A549 (cell line): ENCODE data around the gene NRIP2. TPM values are rescaled to one million over a fixed set of nuclear protein-coding genes. Genes with fewer than 3 reads are reported as not detected.

Source experiments
- ATAC-seq, 2 experiments: fragments of 200-7000 bp in 1 of 2; fragments of >200 bp in 1 of 2; cut with Nextera tagmentation in 1 of 2; cut with Tn5 transposase in 1 of 2; 3 replicates each; pipeline versions ENCODE4 v1.8.0 to v1.9.1; 2018 to 2020; ENCODE audit warnings: mild to moderate bottlenecking in 1 of 2, moderate library complexity in 1 of 2
- CTCF ChIA-PET: fragments of 300-600 bp; sonication (Branson Sonifier 250); formaldehyde crosslinking; extraction: SDS; loops from one replicate; lab custom pipeline; 2021; ENCODE audit warnings: antibody characterized with exemption, inconsistent platforms; lab: Yijun Ruan, JAX
- POLR2A ChIA-PET: fragments of 350-600 bp; formaldehyde crosslinking; extraction: SDS; loops from one replicate; lab custom pipeline; 2021; ENCODE audit warnings: antibody characterized with exemption, inconsistent platforms; lab: Yijun Ruan, JAX
- DNase-seq, 2 experiments: peaks; one replicate each; pipeline versions ENCODE4 v3.0.0 to v3.0.0-alpha.2; 2011 to 2016; ENCODE audit warnings: low read depth in 1 of 2, low spot score in 1 of 2
- FAIRE-seq: peaks from 2 replicates; lab custom pipeline; 2011; peaks lifted over from hg19 to GRCh38; lab: Jason Lieb, UNC
- H3K27ac ChIP-seq, 2 experiments: fragments of >200 bp; sonication (Bioruptor Twin); formaldehyde crosslinking; 3 replicates each; pipeline ENCODE4 v1.5.1; 2016 to 2017
- H3K4me1 ChIP-seq: fragments of >200 bp; sonication (Bioruptor Twin); formaldehyde crosslinking; 3 replicates; pipeline ENCODE4 v1.6.1; 2016
- H3K4me2 ChIP-seq: fragments of >200 bp; sonication (Bioruptor Twin); formaldehyde crosslinking; 3 replicates; pipeline ENCODE4 v1.6.1; 2016
- H3K4me3 ChIP-seq: fragments of >200 bp; sonication (Bioruptor Twin); formaldehyde crosslinking; 3 replicates; pipeline ENCODE4 v1.5.1; 2016
- H3K9me3 ChIP-seq: fragments of >200 bp; sonication (Bioruptor Twin); formaldehyde crosslinking; 3 replicates; pipeline ENCODE4 v1.6.1; 2016
- BHLHE40 ChIP-seq: IDR thresholded peaks from 2 replicates; pipeline ENCODE4 v1.6.1; 2012; ENCODE audit warnings: low read depth, low read length, inconsistent platforms
- CBX8 ChIP-seq: fragments of 200-600 bp; sonication (generic); IDR thresholded peaks from 2 replicates; pipeline ENCODE4 v1.6.1; 2016
- CHD2 ChIP-seq: fragments of 150-350 bp; IDR thresholded peaks from 2 replicates; pipeline ENCODE4 v1.6.1; 2014; ENCODE audit warnings: low read length; ENCODE audit not compliant: partially characterized antibody
- CHD4 ChIP-seq: fragments of 200-600 bp; sonication (generic); IDR thresholded peaks from 2 replicates; pipeline ENCODE4 v1.6.1; 2016; ENCODE audit warnings: antibody characterized with exemption, mild to moderate bottlenecking, borderline replicate concordance
- EHMT2 ChIP-seq: fragments of 200-600 bp; sonication (generic); IDR thresholded peaks from 2 replicates; pipeline ENCODE4 v1.6.1; 2016; ENCODE audit warnings: antibody characterized with exemption, low read depth, mild to moderate bottlenecking, moderate library complexity
- HOXA7 ChIP-seq: fragments of 250-450 bp; sonication (Bioruptor Pico); IDR thresholded peaks from 2 replicates; pipeline ENCODE4 v1.5.0; 2020; ENCODE audit warnings: mild to moderate bottlenecking, moderate library complexity
- HOXB5 ChIP-seq: fragments of 250-450 bp; sonication (Bioruptor Pico); IDR thresholded peaks from 2 replicates; pipeline ENCODE4 v1.5.0; 2020; ENCODE audit warnings: mild to moderate bottlenecking, moderate library complexity
- JUN ChIP-seq, 2 experiments: fragments of >200 bp; sonication (Bioruptor Twin); formaldehyde crosslinking; IDR thresholded peaks; 2 replicates in 1 of 2; 3 replicates in 1 of 2; pipeline ENCODE4 v1.6.1; 2016 to 2017
- MAFK ChIP-seq: fragments of 450-650 bp; IDR thresholded peaks from 2 replicates; pipeline ENCODE4 v1.6.1; 2014; ENCODE audit not compliant: partially characterized antibody
- MAX ChIP-seq: IDR thresholded peaks from 2 replicates; pipeline ENCODE4 v1.6.1; 2012
- MAZ ChIP-seq: fragments of 150-350 bp; IDR thresholded peaks from 2 replicates; pipeline ENCODE4 v1.6.1; 2014; ENCODE audit warnings: antibody characterized with exemption, low read depth, low read length, borderline replicate concordance
- NR3C1 ChIP-seq: fragments of >200 bp; sonication (Bioruptor Twin); formaldehyde crosslinking; IDR thresholded peaks from 3 replicates; pipeline ENCODE4 v1.6.1; 2017
- POLR2A ChIP-seq: IDR thresholded peaks from 2 replicates; pipeline ENCODE4 v1.6.1; 2012; ENCODE audit warnings: mild to moderate bottlenecking, low read length
- RAD21 ChIP-seq, 2 experiments: fragments of >200 bp in 1 of 2; sonication (Bioruptor Twin) in 1 of 2; formaldehyde crosslinking in 1 of 2; IDR thresholded peaks in 1 of 2; conservative IDR thresholded peaks in 1 of 2; 2 replicates in 1 of 2; 3 replicates in 1 of 2; pipeline ENCODE4 v1.6.1; 2012 to 2018; ENCODE audit warnings: inconsistent platforms in 1 of 2
- RARB ChIP-seq: fragments of 250-450 bp; sonication (Bioruptor Pico); IDR thresholded peaks from 2 replicates; pipeline ENCODE4 v1.8.0; 2021; ENCODE audit warnings: mild to moderate bottlenecking, moderate library complexity
- RNF2 ChIP-seq: fragments of 200-600 bp; sonication (generic); IDR thresholded peaks from 2 replicates; pipeline ENCODE4 v1.6.1; 2016; ENCODE audit warnings: low read depth, mild to moderate bottlenecking, antibody characterized with exemption, moderate library complexity, borderline replicate concordance
- SREBF2 ChIP-seq: fragments of 450-650 bp; IDR thresholded peaks from 2 replicates; pipeline ENCODE4 v1.6.1; 2014; ENCODE audit warnings: mild to moderate bottlenecking, moderate library complexity
- ZC3H11A ChIP-seq: fragments of 450-650 bp; IDR thresholded peaks from 2 replicates; pipeline ENCODE4 v1.6.1; 2014; ENCODE audit warnings: antibody characterized with exemption, mild to moderate bottlenecking
- ZSCAN20 ChIP-seq: fragments of 250-450 bp; sonication (Bioruptor Pico); IDR thresholded peaks from 2 replicates; pipeline ENCODE4 v1.8.0; 2022; ENCODE audit warnings: mild to moderate bottlenecking, moderate library complexity
- WGBS: methylation state at CpG from one replicate; pipeline ENCODE4 v1.1.6; 2017; ENCODE audit errors: missing lambda C conversion rate; 5-methylcytosine and 5-hydroxymethylcytosine counted together
- polyA plus RNA-seq, 4 experiments: library from polyadenylated mRNA; depleted of rRNA in 3 of 4; stranded (reverse); fragments of >200 nt; fragmentation: RNase III in 1 of 4; extraction: RNeasy Plus Mini Kit Qiagen cat#74134 plus additional on column Dnase treatment in 1 of 4; gene quantifications; 2 replicates in 3 of 4; 3 replicates in 1 of 4; pipeline ENCODE4 v1.2.3, GENCODE V29; 2011 to 2017
- TF ChIP-seq, protein P1 (sequence below): IDR thresholded peaks from 2 replicates; pipeline ENCODE4 v1.6.1; 2012

The NRIP2 gene
- polyA plus RNA-seq, 2 of the 4 experiments (the other 2 are of a cell fraction): not detected

- no peak for TF ChIP-seq CHD4
Observed at GRCh38 chr12:2812290-2813213, 22.3 kb downstream of the NRIP2 start, which contains the start of gene ITFG2 (continued).

GRCh38 chr12:2811801-2812200, 23.0 kb downstream of the NRIP2 start:
- H3K27ac ChIP-seq: peak overlapping the region; percentile 92; a peak in 4 of 6 replicates
- ChIA-PET POLR2A (interaction anchor here (2.0 kb wide), 1 partner anchor 16 kb away, joined by 19 read pairs; the partner anchor contains the start of gene FKBP4), CTCF (interaction anchor here (1.3 kb wide), 1 partner anchor 16 kb away, joined by 3 read pairs; no protein-coding TSS in a partner anchor)
- no peaks in the 10 kb centered on the region for H3K9me3 ChIP-seq
- peak overlapping the region; percentile 77 for H3K4me2 ChIP-seq
- no peak for FAIRE-seq
- peak overlapping the region; percentile 61 for H3K4me3 ChIP-seq
- no peak for DNase-seq
- peaks cover 12% of the 10 kb centered on the region; the same call in 2 of the 3 replicates for H3K4me1 ChIP-seq
- no peak for ATAC-seq
- TF ChIP-seq RAD21 (conservative IDR thresholded peaks at IDR 0.05 in 1 of 2, IDR thresholded peaks at IDR 0.05 in 1 of 2) (no peak), SREBF2 (no peak), RNF2 (no peak), CBX8 (no peak), HOXB5 (CRISPR knock-in tag) (no peak), BHLHE40 (no peak), JUN (IDR thresholded peaks at IDR 0.05) (no peak), POLR2A (no peak)
- TF ChIP-seq, protein P1, sequence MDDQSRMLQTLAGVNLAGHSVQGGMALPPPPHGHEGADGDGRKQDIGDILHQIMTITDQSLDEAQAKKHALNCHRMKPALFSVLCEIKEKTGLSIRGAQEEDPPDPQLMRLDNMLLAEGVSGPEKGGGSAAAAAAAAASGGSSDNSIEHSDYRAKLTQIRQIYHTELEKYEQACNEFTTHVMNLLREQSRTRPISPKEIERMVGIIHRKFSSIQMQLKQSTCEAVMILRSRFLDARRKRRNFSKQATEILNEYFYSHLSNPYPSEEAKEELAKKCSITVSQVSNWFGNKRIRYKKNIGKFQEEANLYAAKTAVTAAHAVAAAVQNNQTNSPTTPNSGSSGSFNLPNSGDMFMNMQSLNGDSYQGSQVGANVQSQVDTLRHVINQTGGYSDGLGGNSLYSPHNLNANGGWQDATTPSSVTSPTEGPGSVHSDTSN: no peak
- TF ChIP-seq, all 56 proteins: peak for 0
- WGBS: 62% methylated on average over 5 of the region's 5 CpGs

GRCh38 chr12:2806700-2807099, 28.1 kb downstream of the NRIP2 start:
- TF ChIP-seq EHMT2 (no peak), RARB (CRISPR knock-in tag) (no peak), ZC3H11A (no peak), NR3C1 (no peak), CBX8 (no peak)
- CTCF ChIA-PET: no interaction called here
- ATAC-seq: no peak

DNA sequence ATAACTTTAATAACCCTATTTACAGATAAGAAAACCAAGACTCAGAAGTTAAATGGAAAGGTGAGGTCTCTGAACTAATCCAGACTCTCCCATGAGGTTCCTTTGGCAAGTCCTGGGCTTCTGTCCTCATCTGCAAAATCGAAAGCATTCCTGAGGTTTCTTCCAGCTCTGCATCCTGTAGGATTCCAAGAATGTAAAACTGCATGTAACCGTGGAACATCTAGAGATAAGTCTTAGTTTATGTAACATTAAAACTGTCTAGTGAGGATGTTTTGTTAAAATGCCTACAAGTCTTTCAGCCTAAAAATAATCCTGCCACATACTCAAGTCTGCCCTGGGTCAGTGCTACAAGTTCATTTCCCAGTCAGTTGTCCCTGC, 29.7 kb downstream of the NRIP2 start:
- Histone ChIP-seq H3K4me1 (no peaks in the 10 kb centered on the region), H3K9me3 (no peaks in the 10 kb centered on the region)
- ATAC-seq (no peak), DNase-seq (no peak), FAIRE-seq (no peak)
- CTCF ChIA-PET: no interaction called here
- POLR2A ChIA-PET: no interaction called here
- no peak for TF ChIP-seq MAX
- TF ChIP-seq JUN (IDR thresholded peaks at IDR 0.05): 0 out of 5 replicates have a peak, but pooled peaks of 1 of the 2 experiments have one; percentile 9
- no peak for TF ChIP-seq MAZ
- TF ChIP-seq MAFK: no peak
- TF ChIP-seq ZSCAN20 (CRISPR knock-in tag): no peak
- no peak for TF ChIP-seq HOXA7
- no peak for TF ChIP-seq CHD2
- TF ChIP-seq, all 56 proteins: peak for 1
- Histone ChIP-seq H3K27ac (no peak overlapping the region), H3K4me3 (no peak overlapping the region), H3K4me2 (no peak overlapping the region)
- WGBS: 88% methylated on average over 2 of the region's 2 CpGs

More at GRCh38 chr12:2806700-2807099, 28.1 kb downstream of the NRIP2 start:
- H3K4me3 ChIP-seq: no peak overlapping the region
- 87% methylated on average over 6 of the region's 6 CpGs for WGBS
- no peak for DNase-seq
- FAIRE-seq: no peak
- H3K4me2 ChIP-seq: no peak overlapping the region
- no peaks in the 10 kb centered on the region for H3K9me3 ChIP-seq
- POLR2A ChIA-PET: no interaction called here
- H3K4me1 ChIP-seq: peaks cover 1% of the 10 kb centered on the region; the same call in 1 of the 3 replicates
- no peak overlapping the region for H3K27ac ChIP-seq
